D721Med (cell line): ENCODE results near the gene SDCCAG8.

Source experiments
- DNase-seq: peaks from one replicate; pipeline ENCODE4 v3.0.0; 2011; ENCODE audit warnings: low spot score; ENCODE audit not compliant: insufficient read length
- FAIRE-seq: peaks from 2 replicates; lab custom pipeline; 2011; peaks lifted over from hg19 to GRCh38; lab: Jason Lieb, UNC
- TF ChIP-seq, protein P1 (sequence below): IDR thresholded peaks from 2 replicates; pipeline ENCODE4 v1.5.1; 2012; ENCODE audit warnings: mild to moderate bottlenecking, control low read depth; ENCODE audit not compliant: insufficient read depth; ENCODE audit errors: missing control alignments

Gene SDCCAG8

DNA sequence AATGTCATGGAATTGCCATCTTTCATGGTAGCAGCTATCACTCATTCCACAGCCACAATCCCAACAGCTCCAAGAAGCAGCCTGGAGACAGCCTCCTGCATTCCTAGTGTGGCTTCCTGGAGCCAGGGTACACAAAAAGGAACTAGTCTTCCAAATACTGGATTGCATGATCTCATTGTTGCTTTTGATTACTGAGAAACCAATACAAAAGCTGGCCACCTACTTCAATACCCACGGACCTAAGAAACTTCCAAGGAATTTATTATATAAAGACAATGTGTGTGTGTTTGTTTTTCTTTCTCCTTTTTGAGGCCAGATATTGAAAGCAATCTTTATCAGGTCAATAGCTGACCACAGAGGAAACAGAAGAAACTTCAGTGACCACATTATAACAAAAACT lies 26.3 kb upstream of the SDCCAG8 start:
- TF ChIP-seq, protein P1, sequence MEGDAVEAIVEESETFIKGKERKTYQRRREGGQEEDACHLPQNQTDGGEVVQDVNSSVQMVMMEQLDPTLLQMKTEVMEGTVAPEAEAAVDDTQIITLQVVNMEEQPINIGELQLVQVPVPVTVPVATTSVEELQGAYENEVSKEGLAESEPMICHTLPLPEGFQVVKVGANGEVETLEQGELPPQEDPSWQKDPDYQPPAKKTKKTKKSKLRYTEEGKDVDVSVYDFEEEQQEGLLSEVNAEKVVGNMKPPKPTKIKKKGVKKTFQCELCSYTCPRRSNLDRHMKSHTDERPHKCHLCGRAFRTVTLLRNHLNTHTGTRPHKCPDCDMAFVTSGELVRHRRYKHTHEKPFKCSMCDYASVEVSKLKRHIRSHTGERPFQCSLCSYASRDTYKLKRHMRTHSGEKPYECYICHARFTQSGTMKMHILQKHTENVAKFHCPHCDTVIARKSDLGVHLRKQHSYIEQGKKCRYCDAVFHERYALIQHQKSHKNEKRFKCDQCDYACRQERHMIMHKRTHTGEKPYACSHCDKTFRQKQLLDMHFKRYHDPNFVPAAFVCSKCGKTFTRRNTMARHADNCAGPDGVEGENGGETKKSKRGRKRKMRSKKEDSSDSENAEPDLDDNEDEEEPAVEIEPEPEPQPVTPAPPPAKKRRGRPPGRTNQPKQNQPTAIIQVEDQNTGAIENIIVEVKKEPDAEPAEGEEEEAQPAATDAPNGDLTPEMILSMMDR = no peak
- DNase-seq (no peak), FAIRE-seq (peak; percentile 44)

DNA sequence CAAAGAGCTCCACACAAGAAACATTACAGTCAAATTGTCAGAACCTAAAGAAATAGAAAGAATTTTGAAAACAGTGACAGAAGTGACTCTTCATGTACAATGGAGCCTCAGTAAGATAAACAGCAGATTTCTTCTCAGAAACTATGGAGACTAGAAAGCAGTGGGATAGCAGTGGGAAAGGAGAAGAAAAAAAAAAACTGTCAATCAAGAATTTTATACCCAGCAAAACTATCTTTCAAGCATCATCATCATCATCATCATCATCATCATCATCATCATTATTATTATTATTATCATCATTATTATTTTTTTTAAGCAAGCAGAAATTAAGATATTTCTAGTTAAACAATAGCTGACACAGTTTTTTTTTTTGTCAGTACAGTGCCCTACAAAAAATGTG lies 24.9 kb upstream of the SDCCAG8 start:
- no peak for FAIRE-seq
- TF ChIP-seq, protein P1 = no peak
- no peak for DNase-seq

DNA sequence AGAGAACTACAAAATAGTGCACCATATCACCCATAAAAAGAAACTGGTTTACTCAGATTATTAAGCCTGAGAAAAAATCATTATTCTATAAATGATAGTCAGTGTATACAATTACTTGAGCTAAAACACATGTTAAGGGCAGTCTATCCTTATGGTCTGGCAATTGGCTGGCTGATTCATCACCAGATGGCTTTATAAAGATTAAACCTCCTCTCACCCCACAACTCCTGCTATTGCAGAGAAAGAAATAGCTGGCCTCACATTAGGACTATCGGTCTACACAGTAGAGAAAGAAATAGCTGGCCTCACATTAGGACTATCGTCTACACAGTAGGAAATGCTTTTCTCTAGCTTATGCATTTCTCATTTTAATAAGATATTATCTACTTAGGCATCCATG lies 21.9 kb upstream of the SDCCAG8 start:
- DNase-seq = no peak
- FAIRE-seq = peak; percentile 95
- TF ChIP-seq, protein P1 = no peak

DNA sequence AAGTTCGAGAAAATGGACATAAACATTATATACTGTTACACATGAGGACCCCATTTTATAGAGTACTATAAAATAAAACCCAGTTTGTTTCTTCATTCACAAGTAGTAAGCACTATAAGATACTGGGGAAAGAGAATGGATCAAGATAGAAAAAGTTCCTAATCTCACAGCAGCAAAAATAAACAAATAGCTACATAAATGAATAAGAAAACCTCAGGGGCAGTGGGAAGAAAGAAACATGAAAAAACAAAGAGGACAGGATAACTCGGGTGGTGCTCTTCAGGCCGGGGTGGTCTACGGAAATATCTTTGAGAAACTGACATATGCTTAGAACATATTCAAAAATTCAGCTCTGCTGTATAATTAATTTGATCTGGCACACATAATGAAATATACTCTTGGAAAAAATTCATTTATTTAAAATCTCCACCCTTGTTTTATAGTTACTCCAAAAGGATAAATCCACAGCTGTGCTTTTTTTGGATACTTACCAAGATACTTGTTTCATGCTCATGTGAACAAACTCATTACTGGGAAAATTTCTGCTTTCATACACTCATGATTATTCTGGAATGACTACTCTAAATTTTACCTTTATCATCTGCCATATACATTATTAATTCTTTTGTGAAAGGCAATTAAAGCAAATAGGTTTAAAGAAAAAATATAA lies 20.7 kb upstream of the SDCCAG8 start:
- TF ChIP-seq, protein P1 = no peak
- FAIRE-seq = peak; percentile 29
- DNase-seq = no peak

DNA sequence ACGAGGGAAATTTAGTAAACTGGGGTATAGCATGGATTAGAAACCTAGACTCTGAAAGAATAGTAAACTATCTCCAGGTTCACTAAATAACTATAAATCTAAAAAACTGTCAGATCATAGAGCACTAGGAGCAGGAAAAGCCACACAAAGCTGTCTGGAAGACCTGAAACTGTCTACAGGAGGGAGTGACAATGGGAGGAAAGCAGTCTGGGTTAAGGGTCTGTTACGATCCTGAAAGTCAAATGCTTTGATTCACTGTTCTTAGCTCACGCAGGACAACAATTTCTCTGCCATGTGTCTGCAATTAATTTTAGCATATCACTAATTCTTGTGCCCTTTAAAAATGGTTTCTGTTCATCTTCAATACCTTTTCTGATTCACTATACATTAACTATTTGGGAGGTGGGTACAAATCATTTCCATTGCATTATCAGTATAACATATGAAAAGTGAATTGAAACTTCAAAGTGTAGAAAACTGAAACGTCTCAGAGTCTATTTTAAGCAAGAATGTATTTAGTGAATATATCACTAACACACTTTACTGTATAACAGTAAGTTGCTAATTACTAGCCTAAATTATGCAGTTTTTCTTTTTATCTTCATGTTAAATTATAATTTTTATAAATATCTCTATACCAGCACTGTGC lies 19.1 kb upstream of the SDCCAG8 start:
- TF ChIP-seq, protein P1 = no peak
- DNase-seq (no peak), FAIRE-seq (peak; percentile 92)

DNA sequence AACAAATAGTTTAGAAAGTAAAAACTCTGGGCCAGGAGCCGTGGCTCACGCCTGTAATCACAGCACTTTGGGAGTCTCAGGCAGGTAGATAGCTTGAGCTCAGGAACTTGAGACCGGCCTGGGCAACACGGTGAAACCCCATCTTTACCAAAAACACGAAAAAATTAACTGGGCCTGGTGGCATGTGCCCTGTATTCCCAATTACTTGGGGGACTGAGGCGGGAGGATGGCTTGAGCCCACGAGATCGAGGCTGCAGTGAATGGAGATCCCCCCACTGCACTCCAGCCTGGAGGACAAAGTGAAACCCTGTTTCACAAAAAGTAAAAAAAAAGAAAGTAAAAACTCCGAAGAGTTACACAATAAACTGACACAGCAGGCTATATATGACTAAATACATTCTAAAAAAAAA lies 11.4 kb upstream of the SDCCAG8 start:
- no peak for DNase-seq
- no peak for FAIRE-seq

More for the DNA sequence above, 11.4 kb upstream of the SDCCAG8 start:
- TF ChIP-seq, protein P1 = no peak
